Renal pelvis (tissue), 4 donors: ENCODE measurements around the gene DDX1. TPM values are rescaled to one million over a fixed set of nuclear protein-coding genes. Genes with fewer than 3 reads are reported as not detected.

Source experiments
- DNase-seq: peaks from one replicate; pipeline ENCODE4 v3.0.0-alpha.2; 2013
- polyA plus RNA-seq, 3 donors: library from polyadenylated mRNA; unstranded; fragments of 120-200 nt; gene quantifications; one replicate each; pipeline ENCODE4 v1.2.1, GENCODE V29; 2013; ENCODE audit not compliant: insufficient read length in 3 of 3

DDX1 gene
- polyA plus RNA-seq, 3 donors, result 159 to 177 (median 163) TPM

DNA sequence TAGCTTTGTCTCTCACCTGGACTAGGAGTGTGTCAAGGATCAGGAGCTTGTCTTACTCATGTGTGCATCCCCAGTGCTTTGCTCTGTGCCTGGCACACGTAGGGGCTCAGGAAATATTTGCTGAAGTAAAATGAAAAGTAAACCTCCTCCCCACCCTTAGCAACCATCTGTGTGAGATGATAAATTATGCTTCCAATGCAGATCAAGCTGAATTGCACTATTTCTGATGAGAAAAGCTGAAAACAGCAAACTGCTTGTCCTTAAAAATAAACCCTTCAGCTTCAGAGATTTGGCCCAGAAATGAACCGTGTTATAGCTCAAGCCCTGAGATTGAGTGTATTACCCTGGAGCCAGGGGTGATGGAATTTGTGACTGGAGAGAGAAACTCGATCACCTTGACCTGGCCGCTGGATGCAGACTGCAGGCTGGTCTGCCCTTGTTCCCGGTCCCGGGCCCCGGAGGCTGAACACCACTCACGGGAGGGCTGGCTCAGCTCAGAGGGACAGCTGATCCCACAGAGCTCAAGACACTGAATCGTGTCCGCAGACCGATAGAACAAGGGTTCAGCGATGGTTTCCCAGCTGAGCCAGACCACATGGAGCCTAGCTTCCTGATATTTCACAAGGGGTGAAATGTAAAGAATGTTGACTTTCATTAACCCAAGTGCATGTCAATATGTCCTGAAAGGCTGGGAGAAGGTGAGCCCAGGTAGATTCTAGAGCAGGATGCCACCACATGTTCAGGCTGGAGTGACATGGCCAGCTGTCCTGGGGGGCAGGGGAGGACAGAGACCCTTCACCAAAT lies 50.5 kb downstream of the DDX1 start:
- peak; percentile 77 for DNase-seq

DNA sequence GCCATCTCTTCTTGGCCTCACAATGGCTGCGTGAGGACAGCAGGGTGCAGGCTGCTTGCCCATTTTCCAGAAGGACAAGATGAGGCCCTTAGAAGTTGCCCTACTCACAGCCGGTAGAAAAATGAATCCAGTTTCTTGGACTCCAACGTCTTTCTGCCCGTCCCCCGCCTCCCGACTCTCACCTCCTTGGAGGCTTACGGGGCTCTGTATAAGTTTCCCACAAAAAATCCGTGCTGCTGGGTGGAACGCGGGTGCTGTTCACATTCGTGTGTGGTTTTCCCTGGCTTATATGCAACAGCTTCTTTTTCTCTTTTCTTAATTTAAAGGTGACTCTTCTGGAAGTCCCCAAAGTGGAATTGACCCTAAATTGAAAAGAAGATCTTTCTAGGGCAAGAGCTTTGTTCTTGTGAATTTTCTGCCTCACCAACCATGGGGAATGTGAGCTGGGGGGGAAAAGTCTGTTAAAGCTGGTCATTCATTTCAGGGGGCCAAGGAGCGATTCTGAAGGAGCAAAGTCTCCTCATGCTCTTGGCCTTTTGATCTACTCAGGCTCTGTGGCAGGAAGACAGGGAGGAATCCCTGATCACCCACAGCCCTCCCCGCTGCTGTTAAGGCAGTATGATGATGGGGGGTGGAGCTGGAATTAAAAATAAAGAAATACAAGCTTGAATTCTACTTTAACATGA lies 51.3 kb downstream of the DDX1 start:
- DNase-seq, result peak; percentile 77

DNA sequence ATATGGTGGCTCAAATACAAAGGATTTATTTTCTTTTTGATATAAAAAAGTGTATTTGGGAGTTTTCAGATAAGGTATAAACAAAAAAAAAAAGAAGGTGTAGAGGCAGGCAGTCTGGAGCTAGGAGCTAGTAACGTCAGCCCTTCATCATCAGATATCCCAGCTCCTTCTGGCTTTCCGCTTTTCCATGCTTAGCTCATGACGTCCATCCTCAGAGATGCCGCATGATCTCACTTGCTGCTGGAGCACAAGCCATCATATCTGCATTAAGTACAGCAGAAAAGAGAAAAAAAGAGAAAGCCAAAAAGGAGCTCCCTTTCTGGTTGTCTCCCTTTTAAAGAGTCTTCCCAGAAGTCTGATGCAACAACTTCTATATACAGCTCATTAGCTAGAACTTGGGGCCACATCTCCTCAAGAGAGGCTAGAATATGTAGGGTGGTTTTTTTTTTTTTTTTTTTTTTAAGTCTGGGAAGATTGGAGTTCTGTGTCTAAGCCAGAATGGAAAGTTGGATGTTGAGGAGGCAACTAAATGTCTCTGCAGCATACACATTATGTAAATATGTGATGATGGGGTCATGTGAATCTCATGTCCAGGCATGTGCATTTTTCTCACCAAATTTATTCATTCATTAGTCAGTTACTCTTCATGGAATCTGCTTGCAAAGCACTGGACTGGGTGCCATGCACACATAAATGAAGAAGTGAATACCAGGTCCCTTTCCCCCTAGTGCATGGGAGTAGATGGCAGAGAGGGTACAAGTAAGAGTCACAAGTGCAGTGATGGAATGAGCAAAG lies 52.3 kb downstream of the DDX1 start:
- DNase-seq, result no peak

- no peak for DNase-seq
These were observed 53.6 kb downstream of the DDX1 start for GRCh38 chr2:15645300-15645699.

- DNase-seq, result no peak
These were observed 54.2 kb downstream of the DDX1 start for GRCh38 chr2:15645720-15646385.

- no peak for DNase-seq
These were observed 55.0 kb downstream of the DDX1 start for GRCh38 chr2:15646661-15647060.

DNA sequence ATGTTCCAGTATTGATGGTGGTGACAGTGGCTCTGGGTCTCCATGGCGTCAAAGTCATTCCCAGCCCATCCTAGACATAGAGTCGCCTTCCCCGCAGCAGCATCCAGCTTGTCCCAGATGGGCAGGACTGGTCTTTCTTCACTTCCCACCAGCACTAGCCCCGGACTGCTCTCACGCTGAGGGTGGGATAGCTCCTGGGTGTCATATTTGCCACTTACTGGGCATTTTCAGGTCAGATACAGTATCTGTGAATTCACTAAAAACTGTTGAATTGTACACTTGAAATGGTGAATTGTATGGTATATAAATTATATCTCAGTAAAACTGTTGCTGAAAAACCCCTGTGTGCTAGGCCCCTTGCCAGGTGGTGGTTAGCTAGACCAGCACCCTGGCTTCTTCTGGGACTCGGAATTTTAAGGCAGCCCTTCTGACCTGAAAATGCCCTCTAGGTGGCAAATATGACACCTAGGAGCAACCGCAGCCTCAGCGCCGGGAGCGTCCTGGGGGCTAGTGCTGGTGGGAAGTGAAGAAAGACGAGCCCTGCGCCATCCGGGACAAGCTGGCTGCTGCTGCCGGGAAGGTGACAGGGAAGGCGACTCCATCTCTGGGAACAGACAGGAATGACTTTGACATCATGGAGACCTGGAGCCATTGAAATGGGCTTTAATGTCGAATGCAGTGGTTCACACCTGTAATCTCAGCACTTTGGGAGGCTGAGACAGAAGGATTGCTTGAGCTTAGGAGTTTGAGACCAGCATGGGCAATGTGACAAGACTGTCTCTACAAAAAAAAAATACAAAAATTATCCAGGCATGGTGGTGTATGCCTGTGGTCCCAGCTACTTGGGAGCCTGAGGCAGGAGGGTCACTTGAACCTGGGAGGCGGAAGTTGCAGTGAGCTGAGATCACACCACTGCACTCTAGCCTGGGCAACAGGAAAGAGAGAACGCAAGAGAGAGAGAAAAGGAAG lies 56.2 kb downstream of the DDX1 start:
- no peak for DNase-seq

GRCh38 chr2:15648593-15649525 lies 57.2 kb downstream of the DDX1 start:
- no peak for DNase-seq

- DNase-seq, result peak; percentile 71
These were observed 58.0 kb downstream of the DDX1 start for GRCh38 chr2:15649561-15650255.

DNA sequence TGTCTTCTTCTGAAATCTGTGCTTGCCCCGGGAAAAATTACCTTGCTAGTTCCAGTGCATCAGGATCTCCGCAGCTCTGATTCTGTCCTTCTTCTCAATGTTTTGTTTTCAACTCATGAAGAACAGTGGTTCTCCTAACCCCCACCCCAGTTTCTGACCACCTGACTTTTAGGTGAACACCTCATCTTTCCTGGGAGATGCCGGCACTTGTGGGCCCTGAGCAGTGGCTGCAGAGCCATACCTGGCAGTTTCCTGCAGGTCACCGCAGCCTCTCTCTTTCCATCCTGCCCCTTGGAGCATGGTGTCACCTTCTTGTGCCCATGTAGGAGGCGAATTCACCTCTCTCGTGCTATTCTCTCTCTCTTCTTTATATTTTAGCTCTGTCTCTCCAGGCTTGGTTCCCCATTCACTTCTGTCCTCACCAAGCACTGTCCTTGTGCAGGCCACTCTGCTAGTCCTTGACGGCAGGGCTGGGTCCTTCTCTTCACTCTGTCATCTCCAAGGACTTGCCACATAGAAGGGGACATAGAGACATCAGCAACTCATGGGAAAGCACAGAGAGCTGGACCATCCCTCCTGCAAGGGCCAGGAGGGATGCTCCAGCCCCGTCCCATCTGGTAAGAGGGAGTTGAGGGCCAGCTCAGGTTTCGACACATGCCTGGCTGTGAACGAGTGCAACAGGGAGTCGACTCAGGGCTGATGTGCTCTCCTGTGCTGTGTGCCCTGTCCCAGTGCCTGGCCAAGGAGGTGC lies 59.1 kb downstream of the DDX1 start:
- no peak for DNase-seq

- no peak for DNase-seq
These were observed 59.7 kb downstream of the DDX1 start for GRCh38 chr2:15651367-15651727.

- DNase-seq, result no peak
These were observed 60.6 kb downstream of the DDX1 start for GRCh38 chr2:15652252-15652651.

- peak; percentile 88 for DNase-seq
These were observed 61.1 kb downstream of the DDX1 start for GRCh38 chr2:15652801-15653200.

DNA sequence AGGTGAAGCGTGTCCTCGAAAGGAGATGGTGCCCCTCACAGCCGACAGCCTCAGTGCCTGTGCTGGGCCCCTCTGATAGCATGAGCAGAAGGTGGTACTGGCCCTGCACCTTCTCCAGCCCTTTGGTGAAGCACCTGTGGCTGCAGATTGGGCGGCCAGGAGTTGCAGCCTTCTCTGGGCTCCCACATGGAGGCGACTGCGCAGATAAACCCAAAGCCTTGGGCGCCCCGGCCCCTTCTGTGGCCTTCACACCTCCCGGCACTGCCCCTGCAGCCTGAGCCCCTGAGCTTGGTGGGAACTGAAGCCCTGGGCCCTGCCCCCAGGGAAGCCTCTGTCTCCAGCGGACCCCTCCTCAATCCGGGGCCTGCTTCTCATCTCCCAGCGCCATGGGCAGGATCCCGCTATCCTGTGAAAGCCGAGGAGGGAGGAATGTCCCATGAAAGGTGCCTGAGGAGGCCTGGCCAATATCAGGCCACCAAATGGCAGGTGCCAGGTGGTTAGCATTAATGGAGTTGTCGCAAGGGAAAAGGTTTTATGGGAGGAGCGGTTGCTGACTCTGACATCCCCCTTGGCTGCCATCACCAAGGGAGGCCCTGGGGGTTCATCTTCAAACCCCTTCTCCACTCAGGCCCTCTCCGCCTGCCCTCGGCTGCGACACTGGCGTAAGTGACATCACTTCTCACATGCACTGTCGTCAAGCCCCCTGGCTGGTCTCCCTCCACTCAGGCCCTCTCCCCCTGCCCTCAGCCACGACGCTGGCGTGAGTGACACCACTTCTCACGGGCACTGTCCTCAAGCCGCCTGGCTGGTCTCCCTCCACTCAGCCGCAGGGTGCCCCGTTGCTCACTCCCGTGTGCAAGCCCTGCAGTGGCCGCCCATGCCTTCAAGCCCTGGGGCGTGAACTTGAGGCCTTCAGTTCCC lies 62.4 kb downstream of the DDX1 start:
- DNase-seq, result no peak

DNA sequence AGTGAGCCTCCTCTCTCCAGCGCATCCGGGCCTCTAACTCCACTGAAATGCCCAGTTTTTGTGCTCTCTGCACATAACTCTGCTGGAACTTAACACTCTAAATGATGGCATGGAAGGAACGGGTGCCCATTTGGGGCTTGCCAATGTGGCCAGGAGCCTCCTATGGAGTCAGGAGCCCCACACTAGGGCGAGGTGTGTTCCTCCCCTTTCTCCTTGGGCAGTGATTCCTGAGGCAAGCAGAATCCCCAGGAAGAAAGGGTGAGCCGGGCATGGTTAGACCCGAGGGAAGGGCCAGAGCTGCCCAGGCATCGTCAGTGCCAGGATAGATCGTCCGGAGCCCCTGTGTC lies 63.0 kb downstream of the DDX1 start:
- DNase-seq, result no peak

GRCh38 chr2:15655123-15655887 lies 63.6 kb downstream of the DDX1 start:
- no peak for DNase-seq

DNA sequence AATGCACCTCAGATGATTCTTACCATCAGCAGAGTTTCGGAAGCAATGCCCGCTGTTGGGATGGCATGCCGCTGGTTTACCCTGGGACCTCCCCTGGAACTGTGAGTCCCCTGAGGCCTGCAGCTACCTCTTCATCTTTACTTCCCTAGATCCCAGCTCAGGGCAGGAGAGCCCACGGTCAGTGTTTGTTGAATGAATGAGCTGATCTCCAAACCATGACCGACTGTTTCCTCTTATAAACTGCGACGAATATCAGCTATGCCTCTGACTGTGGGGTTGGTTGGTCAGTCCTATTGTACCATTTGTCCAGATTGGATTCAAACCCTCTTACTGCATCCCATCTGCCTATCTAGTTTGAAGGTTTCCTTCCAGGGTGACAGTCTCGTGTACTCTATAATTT lies 64.4 kb downstream of the DDX1 start:
- no peak for DNase-seq
